Stimulated activated CD8-positive, alpha-beta memory T cell treated with anti-CD3 and anti-CD28 coated beads, Interleukin-15, amount 100 ng/mL, for 4 hours (primary cell): ENCODE measurements around the gene TKT.

Experiments
- DNase-seq, 2 donors: peaks; one replicate each; pipeline ENCODE4 v3.0.0-alpha.2; 2020; ENCODE audit warnings: low read depth in 2 of 2

TKT gene

DNA sequence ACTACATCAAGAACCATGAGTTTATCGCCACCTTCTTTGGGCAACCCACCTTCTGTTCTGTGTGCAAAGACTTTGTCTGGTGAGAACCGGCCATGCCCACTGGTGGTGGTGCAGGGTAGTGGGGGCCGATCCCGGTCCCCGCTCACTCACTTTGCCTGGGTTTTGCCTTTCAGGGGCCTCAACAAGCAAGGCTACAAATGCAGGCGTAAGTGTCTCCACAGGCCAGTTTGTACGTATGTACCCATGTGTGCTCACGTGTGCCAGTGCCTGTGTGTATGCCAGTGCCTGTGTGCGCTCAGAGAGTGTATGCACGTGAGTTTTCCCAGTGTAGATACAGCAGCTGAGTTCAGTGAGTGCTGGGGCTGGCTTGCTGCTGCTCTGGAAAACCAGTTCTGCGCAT is 74.3 kb downstream of the TKT start:
- DNase-seq: no peak

DNA sequence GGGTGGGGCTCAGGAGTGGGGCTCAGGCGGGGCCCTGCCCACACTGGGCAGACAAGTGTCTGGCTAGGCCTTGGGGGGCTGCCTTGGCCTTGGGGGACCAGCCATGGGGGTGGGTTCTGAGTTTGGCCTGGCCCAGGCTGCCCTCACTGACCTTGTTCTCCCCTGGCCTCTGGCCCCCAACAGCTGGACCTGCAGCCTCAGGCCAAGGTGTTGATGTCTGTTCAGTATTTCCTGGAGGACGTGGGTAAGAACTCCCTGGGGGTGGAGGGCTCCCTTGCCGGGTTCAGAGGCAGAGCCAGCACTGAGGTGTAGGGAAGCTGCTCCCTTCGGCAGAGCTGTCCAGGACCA is 74.8 kb downstream of the TKT start:
- DNase-seq: no peak

DNA sequence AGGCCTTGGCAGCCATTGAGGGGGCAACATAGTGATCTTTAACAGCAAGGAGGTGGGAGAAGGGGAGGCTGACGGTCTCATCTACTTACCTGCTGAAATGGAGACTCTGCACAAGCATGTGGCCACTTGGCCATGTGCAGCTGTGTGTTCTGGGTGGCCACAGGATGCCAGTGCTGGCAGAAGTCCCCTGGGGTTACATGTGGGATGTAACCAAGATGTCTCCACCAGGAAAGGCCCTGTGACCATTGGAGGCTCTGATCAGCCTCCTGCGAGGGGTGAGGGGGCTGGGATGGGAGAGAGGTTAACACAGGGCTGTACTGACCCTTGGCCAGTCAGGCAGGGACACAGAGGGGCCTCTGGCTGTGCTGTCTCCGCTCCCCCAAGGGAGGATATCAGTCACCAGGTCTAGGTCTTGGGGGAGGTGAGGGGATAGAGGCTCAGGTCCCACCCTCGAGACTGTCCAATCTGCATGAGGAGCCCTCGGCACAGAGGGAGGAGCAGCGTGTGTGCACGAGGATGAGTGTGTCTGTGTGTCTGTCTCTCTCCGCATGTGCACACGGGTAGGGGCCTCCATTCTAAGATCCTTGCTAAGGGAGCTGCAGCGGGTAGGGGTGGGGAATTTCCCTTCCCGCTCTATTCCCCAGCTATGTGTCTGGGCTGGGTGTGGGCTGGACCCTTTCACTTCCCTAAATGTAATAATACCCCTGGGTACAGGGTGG is 75.4 kb downstream of the TKT start:
- DNase-seq: no peak

DNA sequence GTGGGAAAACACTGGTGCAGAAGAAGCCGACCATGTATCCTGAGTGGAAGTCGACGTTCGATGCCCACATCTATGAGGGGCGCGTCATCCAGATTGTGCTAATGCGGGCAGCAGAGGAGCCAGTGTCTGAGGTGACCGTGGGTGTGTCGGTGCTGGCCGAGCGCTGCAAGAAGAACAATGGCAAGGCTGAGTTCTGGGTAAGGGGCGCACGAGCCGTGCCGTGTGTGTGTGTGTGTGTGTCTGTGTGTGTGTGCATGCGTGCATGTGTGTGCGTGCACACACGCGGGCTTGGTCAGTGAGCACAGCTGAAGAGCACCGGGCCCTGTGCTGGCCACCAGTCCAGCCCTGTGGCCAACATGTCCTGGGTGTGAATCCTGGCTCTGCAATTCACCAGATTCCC is 76.2 kb downstream of the TKT start:
- DNase-seq: no peak

DNA sequence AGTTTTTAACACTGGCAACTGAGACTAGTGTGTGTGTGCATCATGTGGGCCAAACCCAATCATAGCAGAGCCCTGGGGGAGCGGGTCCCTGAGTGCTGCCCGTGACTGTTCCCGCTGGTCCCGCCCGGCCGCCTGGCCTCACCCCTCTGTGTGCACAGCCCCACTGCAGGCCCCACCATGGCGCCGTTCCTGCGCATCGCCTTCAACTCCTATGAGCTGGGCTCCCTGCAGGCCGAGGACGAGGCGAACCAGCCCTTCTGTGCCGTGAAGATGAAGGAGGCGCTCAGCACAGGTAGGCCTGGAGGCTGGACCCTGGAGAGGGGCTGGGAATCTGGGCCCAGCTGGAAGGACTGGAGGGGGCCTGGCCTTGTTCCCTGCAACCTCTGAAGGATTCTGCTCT is 77.6 kb downstream of the TKT start:
- DNase-seq: no peak

DNA sequence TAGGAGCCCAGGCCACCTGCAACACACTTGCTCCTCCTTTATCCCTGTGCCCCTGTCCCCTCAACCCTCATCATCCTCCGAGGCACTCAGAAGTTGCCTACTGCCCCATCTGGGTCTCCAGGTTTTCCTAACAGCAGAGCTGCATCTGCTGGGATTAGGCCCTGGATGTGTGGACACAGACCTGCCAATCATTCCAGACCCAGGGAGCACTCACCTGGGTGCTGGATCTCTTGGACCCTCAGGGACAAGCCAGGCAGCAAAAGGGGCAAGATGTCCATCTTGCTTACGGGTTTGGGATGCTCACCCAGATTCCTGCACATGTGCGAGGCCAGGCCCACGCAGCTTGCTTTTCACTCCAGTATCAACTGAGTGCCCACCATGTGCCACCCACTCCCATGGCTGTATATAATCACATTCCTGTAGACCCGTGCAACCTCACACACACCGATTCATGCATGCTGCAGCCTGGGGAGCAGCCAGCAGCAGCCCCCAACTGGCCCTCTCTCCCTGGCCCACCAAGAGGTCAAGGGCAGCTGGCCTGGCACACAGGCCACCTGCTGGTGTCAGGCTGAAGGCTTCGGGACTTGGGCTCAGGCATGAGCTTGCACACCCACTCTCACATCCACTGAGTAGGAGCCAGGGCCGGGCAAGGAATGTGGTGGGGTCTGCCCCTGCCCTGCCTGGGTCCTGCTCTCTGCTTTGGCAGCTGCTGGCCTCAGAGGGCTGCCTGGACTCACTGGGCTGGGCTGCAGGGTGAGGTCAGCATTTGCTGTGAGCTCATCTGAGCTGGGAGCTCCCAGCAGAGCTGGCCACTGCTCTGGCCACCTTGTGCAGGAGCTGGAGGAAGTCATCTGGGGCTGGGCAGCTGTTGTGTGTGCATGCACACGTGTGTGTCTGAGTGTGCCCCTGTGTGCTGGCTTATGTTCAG is 79.9 kb downstream of the TKT start:
- DNase-seq: no peak
